T-helper 22 cell (primary cell): ENCODE results near the gene IER5L.
"Not testable (repeated sequence)": the region's sequence is repeated elsewhere in the genome, so short reads cannot be mapped to it uniquely, and the experiment has no call there.

Experiments
- DNase-seq: peaks from one replicate; pipeline ENCODE4 v3.0.0-alpha.2; 2020; ENCODE audit warnings: low read depth

The IER5L gene

DNA sequence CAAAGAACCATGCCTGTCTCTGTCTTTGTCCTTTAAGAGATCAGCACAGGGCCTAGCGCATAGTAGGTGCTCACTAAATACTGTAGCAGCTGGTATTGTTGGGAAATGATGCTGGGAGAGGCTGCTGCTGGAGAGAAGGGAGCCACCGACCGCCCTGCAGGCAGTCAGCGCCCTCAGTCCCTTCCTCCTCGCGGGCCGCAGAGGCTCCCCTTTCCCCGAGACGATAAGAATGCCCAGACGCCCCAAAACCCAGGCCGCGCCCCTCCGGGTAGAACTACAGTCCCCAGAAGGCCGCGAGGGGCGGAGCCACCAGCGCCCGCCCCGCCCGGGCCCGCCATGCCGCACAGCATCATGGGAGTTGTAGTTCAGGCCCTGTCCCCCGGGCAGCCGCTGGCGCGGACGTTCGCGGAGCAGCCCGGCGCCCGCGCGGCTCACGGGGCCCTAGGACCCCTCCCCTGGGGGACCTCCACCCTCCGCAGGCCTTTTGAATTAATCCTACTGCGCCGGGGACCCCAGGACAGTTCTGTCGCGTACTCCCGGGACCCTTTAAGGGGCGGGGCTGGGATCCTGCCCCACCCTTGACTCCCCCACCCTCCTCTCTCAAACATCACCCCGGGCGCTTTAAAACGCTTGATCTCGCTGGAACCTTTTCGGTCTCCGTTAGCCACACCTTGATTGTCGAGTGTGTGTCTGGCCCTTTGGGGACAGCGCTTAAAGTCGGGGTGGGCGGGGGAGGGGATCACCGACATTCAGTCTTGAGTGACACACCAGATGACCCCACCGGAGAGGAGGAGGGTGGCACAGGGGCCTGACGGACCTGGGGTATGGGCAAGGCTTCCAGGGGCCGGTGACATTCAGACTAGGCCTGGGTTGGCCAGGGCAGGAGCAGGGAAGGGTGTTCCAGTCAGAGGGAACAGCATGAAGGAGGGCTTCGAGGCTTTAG lies 24.8 kb upstream of the IER5L start:
- peak; percentile 81 for DNase-seq

DNA sequence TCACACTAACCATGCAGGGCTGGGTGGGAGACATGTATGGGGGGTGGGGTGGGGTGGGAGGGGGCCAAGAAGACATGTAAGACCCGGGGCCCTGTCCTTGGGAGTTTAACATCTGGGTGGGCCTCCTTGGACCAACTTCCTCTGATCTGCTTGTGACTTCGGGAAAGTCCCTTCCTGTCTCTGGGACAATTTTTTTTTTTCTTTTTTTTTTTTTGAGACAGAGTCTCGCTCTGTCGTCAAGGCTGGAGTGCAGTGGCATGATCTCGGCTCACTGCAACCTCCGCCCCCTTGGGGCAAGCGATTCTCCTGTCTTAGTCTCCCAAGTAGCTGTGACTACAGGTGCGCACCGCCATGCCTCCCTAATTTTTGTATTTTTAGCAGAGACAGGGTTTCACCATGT lies 23.8 kb upstream of the IER5L start:
- DNase-seq, result no peak

GRCh38 chr9:129201289-129201688 lies 23.2 kb upstream of the IER5L start:
- no peak for DNase-seq

DNA sequence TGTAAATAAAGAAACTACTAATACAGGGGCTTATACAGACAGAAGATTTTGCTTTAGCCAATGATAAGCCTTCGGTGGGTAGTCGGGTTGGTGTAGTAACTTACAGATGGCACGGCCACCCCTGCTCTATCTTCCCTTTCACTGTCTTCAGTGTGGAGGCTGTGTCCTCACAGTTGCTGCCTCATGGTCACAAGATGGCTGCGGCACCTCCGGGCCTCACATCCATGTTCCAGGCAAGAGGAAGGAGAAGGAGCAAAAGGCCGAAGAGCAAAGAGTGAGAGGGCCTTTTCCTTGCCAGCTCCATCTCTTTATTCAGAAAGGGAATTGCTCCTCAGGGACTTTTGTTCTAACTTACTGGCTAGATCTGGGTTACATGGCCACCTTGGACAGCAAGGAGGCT lies 22.2 kb upstream of the IER5L start:
- no peak for DNase-seq

DNA sequence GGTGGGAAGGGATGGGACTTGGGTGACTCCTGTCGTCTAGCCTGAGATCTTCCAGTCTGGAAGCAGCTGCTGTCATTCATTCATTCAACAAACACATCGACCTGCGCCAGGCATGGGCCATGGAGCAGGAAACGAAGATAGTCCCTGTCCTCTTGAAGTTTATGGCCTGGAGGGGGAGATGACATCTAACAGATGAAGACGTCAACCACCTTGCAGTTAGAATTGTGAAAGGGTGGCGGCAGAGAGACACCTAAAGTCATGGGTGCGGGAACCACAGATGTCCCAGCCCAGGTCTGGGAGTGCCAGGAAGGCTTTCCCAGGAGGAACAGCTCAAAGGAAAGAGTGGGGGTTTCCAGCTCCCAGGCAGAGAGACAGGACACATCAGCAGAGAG lies 21.0 kb upstream of the IER5L start:
- no peak for DNase-seq

GRCh38 chr9:129198319-129199043 lies 20.4 kb upstream of the IER5L start:
- DNase-seq, result no peak

GRCh38 chr9:129197978-129198318 lies 19.9 kb upstream of the IER5L start:
- no peak for DNase-seq

- not testable (repeated sequence) for DNase-seq
Observed at GRCh38 chr9:129197045-129197444, 19.0 kb upstream of the IER5L start.

DNA sequence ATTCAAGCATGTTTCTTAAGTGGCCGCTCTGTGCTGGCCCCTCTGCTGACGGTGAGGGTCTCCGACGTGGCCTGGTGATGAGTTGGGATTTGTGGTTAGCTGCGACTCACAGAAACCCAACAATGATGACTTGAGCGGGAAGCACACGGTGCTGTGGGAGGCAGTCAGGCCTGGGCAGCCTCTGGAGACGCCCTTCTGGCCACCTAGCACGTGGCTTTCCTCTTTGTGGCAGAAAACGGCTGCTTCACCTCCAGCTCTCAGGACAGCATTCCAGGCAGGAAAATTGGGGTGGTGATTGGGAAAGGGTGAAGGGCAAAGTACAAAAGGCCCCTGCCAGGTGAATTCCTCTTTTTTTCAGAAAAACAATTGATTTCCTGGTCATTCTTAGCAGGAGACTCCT lies 17.5 kb upstream of the IER5L start:
- no peak for DNase-seq

DNA sequence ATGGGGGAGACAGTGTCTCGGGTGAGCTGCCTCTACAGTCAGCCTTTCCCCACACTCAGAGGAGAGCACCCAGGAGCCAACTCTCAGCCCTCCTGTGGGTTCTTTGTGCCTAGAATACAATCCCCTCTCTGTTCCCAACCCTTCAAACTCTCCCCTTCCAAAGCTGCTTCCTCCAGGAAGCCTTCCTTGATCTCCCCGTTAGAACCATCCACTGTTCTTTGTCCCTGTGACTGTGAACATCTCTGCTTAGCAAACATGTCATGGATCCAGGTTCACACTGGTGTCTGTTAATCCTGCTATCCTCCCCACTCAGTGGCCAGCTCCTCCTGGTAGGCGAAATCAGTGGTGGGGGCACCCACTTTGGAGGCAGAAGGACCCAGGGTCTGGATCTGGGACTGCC lies 16.2 kb upstream of the IER5L start:
- no peak for DNase-seq

DNA sequence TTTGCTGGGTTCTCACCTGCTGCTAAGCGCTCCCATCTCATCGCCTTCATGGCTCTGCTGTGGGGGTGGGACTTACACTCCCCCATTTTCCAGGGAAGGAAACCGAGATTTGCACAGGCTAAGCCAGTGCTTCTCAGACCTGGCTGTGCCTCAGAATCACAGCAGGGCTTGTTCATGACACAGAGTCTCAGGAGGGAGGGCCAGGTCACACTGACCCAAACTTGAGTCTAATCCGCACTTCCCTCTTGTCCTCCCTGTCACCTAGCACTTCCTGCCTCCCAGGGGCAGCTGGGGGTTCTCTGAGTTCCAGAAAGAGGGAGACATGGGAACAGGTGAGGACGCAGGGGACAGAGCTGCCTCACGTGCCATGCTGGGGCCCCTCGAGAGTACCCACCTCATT lies 15.6 kb upstream of the IER5L start:
- no peak for DNase-seq

GRCh38 chr9:129191234-129191633 lies 13.2 kb upstream of the IER5L start:
- no peak for DNase-seq

GRCh38 chr9:129189971-129190370 lies 11.9 kb upstream of the IER5L start:
- not testable (repeated sequence) for DNase-seq

- no peak for DNase-seq
Observed at GRCh38 chr9:129187042-129187441, 9.0 kb upstream of the IER5L start.

DNA sequence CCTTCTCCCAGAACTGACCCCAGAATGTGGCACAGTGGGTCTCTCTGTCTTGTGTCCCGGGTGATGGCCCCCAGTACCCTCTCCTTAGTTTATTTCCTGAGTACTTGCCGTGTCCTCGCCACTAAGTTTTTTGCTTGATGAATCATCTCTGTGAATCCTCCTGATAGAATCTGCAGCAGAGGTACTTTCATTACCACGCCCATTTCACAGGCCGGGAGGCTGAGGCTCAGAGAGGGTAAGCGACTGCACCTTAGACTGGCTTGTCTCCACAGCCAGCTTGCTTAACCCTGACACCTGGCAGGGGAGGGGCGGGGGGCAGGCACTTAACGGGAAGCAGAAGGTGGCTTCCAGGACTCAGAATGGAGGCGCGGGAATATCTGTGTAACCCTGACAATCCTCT lies 7.9 kb upstream of the IER5L start:
- no peak for DNase-seq

GRCh38 chr9:129185402-129185801 lies 7.3 kb upstream of the IER5L start:
- DNase-seq, result no peak

DNA sequence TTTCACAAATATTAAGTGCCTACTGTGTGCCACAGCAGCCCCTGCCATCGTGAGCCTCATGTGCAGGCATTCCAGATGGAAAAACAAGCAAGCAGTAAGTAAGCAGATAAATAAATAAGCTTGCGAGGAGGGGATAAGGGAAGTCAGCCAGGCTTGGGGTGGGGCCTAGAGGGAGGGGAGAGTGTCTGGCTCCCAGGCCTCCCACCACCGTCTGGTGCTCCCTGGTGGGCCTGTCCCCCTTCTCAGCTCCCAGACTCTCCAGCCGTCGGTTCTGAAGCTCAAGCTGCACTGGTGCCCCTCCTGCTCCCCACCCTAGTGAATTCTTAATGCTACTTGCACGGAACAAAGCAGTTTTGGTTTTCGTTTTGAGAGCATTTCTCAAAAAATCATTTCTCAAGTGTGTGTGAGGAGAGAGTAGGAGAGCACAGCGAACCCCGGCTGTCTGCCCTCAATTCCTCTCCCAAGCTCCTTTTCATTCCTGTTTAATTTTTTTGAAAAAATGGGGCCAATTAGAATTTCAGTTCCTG lies 6.6 kb upstream of the IER5L start:
- no peak for DNase-seq

DNA sequence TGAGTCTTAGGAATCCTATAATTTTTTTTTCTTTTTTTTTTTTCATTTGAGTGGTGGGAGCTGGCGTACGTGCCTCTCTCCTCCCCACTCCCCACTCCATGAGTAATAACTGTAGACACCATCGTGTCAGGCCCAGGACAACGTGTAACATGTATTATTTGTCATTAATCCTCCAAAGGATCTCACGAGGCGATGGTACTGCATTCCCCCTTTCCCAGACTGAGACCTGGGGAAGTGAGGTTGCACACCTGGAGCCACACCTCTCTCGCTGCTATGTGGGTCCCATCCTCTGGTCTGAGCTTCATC lies 6.1 kb upstream of the IER5L start:
- DNase-seq, result no peak

GRCh38 chr9:129183495-129184218 lies 5.6 kb upstream of the IER5L start:
- DNase-seq, result no peak

GRCh38 chr9:129182625-129183494 lies 4.8 kb upstream of the IER5L start:
- DNase-seq, result no peak

- DNase-seq, result no peak
Observed at GRCh38 chr9:129182122-129182521, 4.1 kb upstream of the IER5L start.

GRCh38 chr9:129181246-129181645 lies 3.2 kb upstream of the IER5L start:
- no peak for DNase-seq
